ENCODE data around the gene SLC25A23. TPM values are rescaled to one million over a fixed set of nuclear protein-coding genes. Genes with fewer than 3 reads are reported as not detected.

SLC25A23 gene
- total RNA-seq, 1 experiment from 2014 or later, result 42.9 TPM

- WGBS (ENCODE audit: extremely low coverage, insufficient read length, low lambda C conversion rate), result no CpG with 5 or more reads among the region's 12 CpGs
- no peak overlapping the region for H3K18ac ChIP-seq (ENCODE audit: insufficient read length, low read depth, low read length)
- no peak overlapping the region for H2AK5ac ChIP-seq (ENCODE audit: insufficient read length, low read length)
- peaks cover 1% of the 10 kb centered on the region for H3K79me1 ChIP-seq (ENCODE audit: insufficient read depth, low read depth, low read length, poor library complexity, severe bottlenecking)
- no peaks in the 10 kb centered on the region for H3K27me3 ChIP-seq (ENCODE audit: insufficient read depth, low read length)
- Mint-ChIP-seq H3K27me3 (ENCODE audit: low read depth) (no peaks in the 10 kb centered on the region), H3K36me3 (ENCODE audit: insufficient read depth in 1 of 3, low read depth in 3 of 3) (peaks cover 16 to 39% (median 39%) of the 10 kb centered on the region in 3 experiments; a peak in 6 of 7 replicates), H3K4me1 (peaks cover 3 to 21% of the 10 kb centered on the region in 2 experiments), H3K27ac (peak overlapping the region in 2 of 3 experiments; percentile 34 to 62; a peak in 2 of 7 replicates), H3K4me3 (no peak overlapping the region), H3K9me3 (no peaks in the 10 kb centered on the region; a peak in 1 of 5 replicates)
- no peaks in the 10 kb centered on the region for H4K20me1 ChIP-seq (ENCODE audit: control insufficient read depth, insufficient read depth, insufficient read length)
- no peak overlapping the region for H4K91ac ChIP-seq (ENCODE audit: insufficient read length, low read depth, low read length)
- H3K9ac ChIP-seq (ENCODE audit: extremely low read depth, insufficient read length, low read length), result no peak overlapping the region
- H2BK20ac ChIP-seq (ENCODE audit: low read depth, low read length, poor library complexity, severe bottlenecking), result no peak overlapping the region
- no peaks in the 10 kb centered on the region for H3K79me2 ChIP-seq (ENCODE audit: insufficient read depth, low read length)
- no peak overlapping the region for H3K23ac ChIP-seq (ENCODE audit: insufficient read length, low read depth, low read length)
- H3K27ac ChIP-seq (ENCODE audit: insufficient read length, low read depth, low read length), result no peak overlapping the region
- no peak overlapping the region for H2BK5ac ChIP-seq (ENCODE audit: insufficient read length, low read length)
- no peak overlapping the region for H2BK120ac ChIP-seq (ENCODE audit: low read depth, low read length, poor library complexity, severe bottlenecking)
- no peaks in the 10 kb centered on the region for H3K23me2 ChIP-seq (ENCODE audit: insufficient read length, low read depth, low read length, poor library complexity, severe bottlenecking)
- no peak overlapping the region for H4K5ac ChIP-seq (ENCODE audit: insufficient read length, low read depth, low read length)
- TF ChIP-seq CTCF (conservative IDR thresholded peaks at IDR 0.05), result no peak
- H3K56ac ChIP-seq (ENCODE audit: insufficient read length, low read depth, low read length), result no peak overlapping the region
- no peak overlapping the region for H2BK12ac ChIP-seq (ENCODE audit: insufficient read length, low read depth, low read length)
- H3T11ph ChIP-seq (ENCODE audit: low read length), result no peak overlapping the region
- no peak overlapping the region for H3K4ac ChIP-seq (ENCODE audit: low read depth, low read length)
- H2AFZ ChIP-seq (ENCODE audit: low read length), result no peak overlapping the region
- no peak overlapping the region for H3K4me2 ChIP-seq (ENCODE audit: insufficient read depth, insufficient read length, low read length)
- no peaks in the 10 kb centered on the region for H3K9me3 ChIP-seq (ENCODE audit: control insufficient read depth, low read depth, low read length)
- no peak overlapping the region for H2BK15ac ChIP-seq (ENCODE audit: low read depth, low read length)
- no peaks in the 10 kb centered on the region for H3K4me1 ChIP-seq (ENCODE audit: insufficient read depth, low read length)
- no peak overlapping the region for H3K14ac ChIP-seq (ENCODE audit: insufficient read depth, low read length)
- DNase-seq, result no peak
- no peak overlapping the region for H4K8ac ChIP-seq (replicated peaks; ENCODE audit: insufficient read length, low read depth, low read length)
Measured at GRCh38 chr19:6412061-6412446, 47.5 kb downstream of the SLC25A23 start.

All from H9 (cell line).